ENCODE data around the gene DAZAP1. TPM values are rescaled to one million over a fixed set of nuclear protein-coding genes. Genes with fewer than 3 reads are reported as not detected.

DAZAP1 gene
- total RNA-seq, 1 donor from 2014 or later = 107 TPM

DNA sequence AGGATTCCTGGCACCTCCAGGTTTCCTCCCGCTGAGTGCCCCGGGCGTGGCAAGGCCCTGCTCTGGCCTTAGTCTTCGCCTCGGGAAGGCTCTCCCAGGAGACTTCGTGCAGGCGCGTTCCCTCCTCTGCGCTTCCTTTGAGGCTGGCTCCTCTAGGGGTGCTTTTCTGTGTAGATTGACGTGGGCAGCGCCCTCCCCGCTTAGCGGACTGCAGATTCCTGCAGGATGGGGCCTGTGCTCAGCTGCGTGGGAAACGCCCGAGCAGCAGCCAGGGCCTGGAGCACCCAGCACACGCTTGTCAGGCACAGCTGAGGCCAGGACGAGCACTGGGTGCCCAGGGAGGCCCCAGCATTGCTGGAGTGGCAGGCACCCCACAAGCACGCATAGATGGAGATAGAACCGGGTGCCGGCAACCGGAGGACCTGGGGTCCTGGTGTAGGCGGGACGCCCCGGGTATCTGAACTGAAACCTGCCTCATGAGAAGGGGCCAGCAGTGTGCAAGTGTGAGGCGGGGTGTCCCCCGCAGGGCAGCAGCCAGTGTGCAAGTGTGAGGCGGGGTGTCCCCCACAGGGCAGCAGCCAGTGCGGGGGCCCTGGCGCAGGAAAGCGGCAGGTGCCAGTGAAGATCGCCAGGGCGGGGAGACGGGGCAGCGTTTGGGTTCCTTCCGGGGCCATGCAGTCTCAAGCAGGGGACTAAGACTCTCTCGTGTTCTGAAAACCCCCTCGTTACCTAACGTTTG, 20.3 kb upstream of the DAZAP1 start:
- no peak overlapping the region for H3K9ac ChIP-seq
- H3K4me3 ChIP-seq = no peak overlapping the region
- no peak for DNase-seq (ENCODE audit: low spot score)
- H3K27ac ChIP-seq = no peak overlapping the region
- Mint-ChIP-seq H3K27me3 (ENCODE audit: insufficient read depth, low read depth) (peaks cover 22% of the 10 kb centered on the region), H3K4me3 (no peak overlapping the region), H3K9me3 (peaks cover 7% of the 10 kb centered on the region), H3K27ac (no peak overlapping the region), H3K36me3 (peaks cover 20% of the 10 kb centered on the region), H3K4me1 (peaks cover 18% of the 10 kb centered on the region)
- H3K36me3 ChIP-seq = no peaks in the 10 kb centered on the region
- H4K20me1 ChIP-seq (ENCODE audit: low read depth) = no peaks in the 10 kb centered on the region
- no peaks in the 10 kb centered on the region for H3K9me3 ChIP-seq (ENCODE audit: low read depth)
- no peak overlapping the region for H2AFZ ChIP-seq (replicated peaks)
- peaks cover 2% of the 10 kb centered on the region for H3K4me1 ChIP-seq
- H3K27me3 ChIP-seq = no peaks in the 10 kb centered on the region
- H3K4me2 ChIP-seq = no peak overlapping the region
- TF ChIP-seq EZH2phosphoT487 (IDR thresholded peaks at IDR 0.05) (no peak), EZH2 (IDR thresholded peaks at IDR 0.05) (no peak)
- TF ChIP-seq, protein P1, sequence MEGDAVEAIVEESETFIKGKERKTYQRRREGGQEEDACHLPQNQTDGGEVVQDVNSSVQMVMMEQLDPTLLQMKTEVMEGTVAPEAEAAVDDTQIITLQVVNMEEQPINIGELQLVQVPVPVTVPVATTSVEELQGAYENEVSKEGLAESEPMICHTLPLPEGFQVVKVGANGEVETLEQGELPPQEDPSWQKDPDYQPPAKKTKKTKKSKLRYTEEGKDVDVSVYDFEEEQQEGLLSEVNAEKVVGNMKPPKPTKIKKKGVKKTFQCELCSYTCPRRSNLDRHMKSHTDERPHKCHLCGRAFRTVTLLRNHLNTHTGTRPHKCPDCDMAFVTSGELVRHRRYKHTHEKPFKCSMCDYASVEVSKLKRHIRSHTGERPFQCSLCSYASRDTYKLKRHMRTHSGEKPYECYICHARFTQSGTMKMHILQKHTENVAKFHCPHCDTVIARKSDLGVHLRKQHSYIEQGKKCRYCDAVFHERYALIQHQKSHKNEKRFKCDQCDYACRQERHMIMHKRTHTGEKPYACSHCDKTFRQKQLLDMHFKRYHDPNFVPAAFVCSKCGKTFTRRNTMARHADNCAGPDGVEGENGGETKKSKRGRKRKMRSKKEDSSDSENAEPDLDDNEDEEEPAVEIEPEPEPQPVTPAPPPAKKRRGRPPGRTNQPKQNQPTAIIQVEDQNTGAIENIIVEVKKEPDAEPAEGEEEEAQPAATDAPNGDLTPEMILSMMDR (IDR thresholded peaks at IDR 0.05) = no peak
- H3K79me2 ChIP-seq (ENCODE audit: low read depth) = peaks cover 15% of the 10 kb centered on the region
- H3F3A ChIP-seq (ENCODE audit: low read depth) = peaks cover 13% of the 10 kb centered on the region

DNA sequence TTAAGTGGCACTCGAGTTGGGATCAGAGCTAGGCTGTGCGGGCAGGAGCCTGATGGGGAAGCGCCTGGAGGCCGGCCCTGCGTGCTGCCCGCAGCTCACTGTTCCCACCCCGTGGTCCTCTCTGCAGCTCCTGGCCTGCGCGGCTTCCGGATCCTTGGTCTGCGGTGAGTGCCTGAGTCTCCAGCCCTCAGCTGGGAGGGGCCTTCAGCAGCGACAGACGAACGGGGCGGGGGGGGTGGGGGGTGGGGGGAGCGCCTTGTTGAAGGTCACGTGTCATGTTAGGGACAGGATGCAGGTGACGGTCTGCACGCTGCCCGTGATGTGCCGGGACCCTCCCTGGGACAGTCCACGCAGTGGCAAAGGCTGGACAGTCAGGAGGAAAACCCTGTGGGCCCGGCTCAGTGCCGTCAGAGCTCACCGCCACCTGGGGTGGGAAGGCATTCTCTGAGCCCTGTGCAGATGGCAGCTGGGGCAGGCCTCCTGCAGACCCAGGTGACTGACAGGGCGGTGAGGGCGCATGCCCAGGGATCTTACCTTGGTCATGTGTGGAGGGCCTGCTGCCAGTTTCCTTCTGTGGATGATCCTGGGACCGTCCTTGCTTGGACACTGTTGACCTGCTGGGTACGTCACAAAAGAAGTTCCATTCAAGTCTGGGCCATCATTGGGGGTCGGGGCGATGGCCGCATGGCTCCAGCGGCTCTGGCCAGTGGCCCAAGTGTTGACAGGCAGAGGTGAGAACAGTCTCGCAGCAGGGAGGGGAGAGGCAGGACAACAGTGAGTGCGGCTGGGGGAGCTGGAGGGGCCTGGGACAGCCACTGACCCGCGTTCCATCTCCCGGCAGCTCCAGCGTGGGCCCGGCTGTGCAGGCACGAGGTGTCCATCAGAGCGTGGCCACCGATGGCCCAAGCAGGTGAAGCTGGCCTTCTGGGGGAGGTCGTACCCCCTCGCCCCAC, 19.4 kb upstream of the DAZAP1 start:
- Mint-ChIP-seq H3K4me1 (peaks cover 16% of the 10 kb centered on the region), H3K4me3 (no peak overlapping the region), H3K27ac (no peak overlapping the region), H3K36me3 (peaks cover 22% of the 10 kb centered on the region), H3K9me3 (peaks cover 5% of the 10 kb centered on the region), H3K27me3 (ENCODE audit: insufficient read depth, low read depth) (peaks cover 17% of the 10 kb centered on the region)
- Histone ChIP-seq H3K9me3 (ENCODE audit: low read depth) (no peaks in the 10 kb centered on the region), H3K79me2 (ENCODE audit: low read depth) (peaks cover 15% of the 10 kb centered on the region), H3F3A (ENCODE audit: low read depth) (peaks cover 6% of the 10 kb centered on the region), H2AFZ (replicated peaks) (no peak overlapping the region), H3K36me3 (no peaks in the 10 kb centered on the region), H3K27me3 (no peaks in the 10 kb centered on the region), H3K4me3 (no peak overlapping the region), H3K9ac (no peak overlapping the region), H4K20me1 (ENCODE audit: low read depth) (no peaks in the 10 kb centered on the region), H3K27ac (no peak overlapping the region), H3K4me2 (no peak overlapping the region), H3K4me1 (no peaks in the 10 kb centered on the region)
- TF ChIP-seq, protein P1 (IDR thresholded peaks at IDR 0.05) = no peak
- no peak for TF ChIP-seq EZH2phosphoT487 (IDR thresholded peaks at IDR 0.05)
- no peak for TF ChIP-seq EZH2 (IDR thresholded peaks at IDR 0.05)
- no peak for DNase-seq (ENCODE audit: low spot score)

DNA sequence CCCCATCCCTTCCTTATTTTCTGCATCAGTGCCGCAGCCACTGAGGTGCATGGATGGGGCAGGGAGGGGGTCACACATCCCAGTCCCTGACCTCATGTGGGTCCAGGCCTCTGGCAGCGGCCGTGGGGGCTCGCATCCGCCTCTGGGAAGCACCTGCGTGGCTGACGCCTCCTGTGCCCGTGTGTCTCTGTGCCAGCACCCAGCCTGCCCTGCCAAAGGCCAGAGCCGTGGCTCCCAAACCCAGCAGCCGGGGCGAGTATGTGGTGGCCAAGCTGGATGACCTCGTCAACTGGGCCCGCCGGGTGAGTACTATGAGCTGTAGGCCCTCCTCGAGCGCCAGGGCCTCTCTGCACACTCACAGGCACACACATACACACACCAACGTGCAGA, 18.8 kb upstream of the DAZAP1 start:
- Histone ChIP-seq H3F3A (ENCODE audit: low read depth) (peaks cover 5% of the 10 kb centered on the region), H3K9me3 (ENCODE audit: low read depth) (no peaks in the 10 kb centered on the region), H3K4me3 (no peak overlapping the region), H4K20me1 (ENCODE audit: low read depth) (no peaks in the 10 kb centered on the region), H2AFZ (replicated peaks) (no peak overlapping the region), H3K4me2 (no peak overlapping the region), H3K4me1 (no peaks in the 10 kb centered on the region), H3K36me3 (no peaks in the 10 kb centered on the region), H3K9ac (no peak overlapping the region), H3K27me3 (no peaks in the 10 kb centered on the region), H3K27ac (no peak overlapping the region), H3K79me2 (ENCODE audit: low read depth) (peaks cover 15% of the 10 kb centered on the region)
- Mint-ChIP-seq H3K27ac (no peak overlapping the region), H3K4me3 (no peak overlapping the region), H3K4me1 (peaks cover 10% of the 10 kb centered on the region), H3K9me3 (no peaks in the 10 kb centered on the region), H3K36me3 (peaks cover 16% of the 10 kb centered on the region), H3K27me3 (ENCODE audit: insufficient read depth, low read depth) (peaks cover 10% of the 10 kb centered on the region)
- DNase-seq (ENCODE audit: low spot score) = no peak
- no peak for TF ChIP-seq EZH2phosphoT487 (IDR thresholded peaks at IDR 0.05)
- no peak for TF ChIP-seq EZH2 (IDR thresholded peaks at IDR 0.05)
- TF ChIP-seq, protein P1 (IDR thresholded peaks at IDR 0.05) = no peak
